ENCODE measurements around the gene NOM1. TPM values are rescaled to one million over a fixed set of nuclear protein-coding genes. Genes with fewer than 3 reads are reported as not detected.

Gene NOM1
- total and polyA plus RNA-seq, 2 experiments from 2014 or later, result 9.0 to 9.7 TPM

DNA sequence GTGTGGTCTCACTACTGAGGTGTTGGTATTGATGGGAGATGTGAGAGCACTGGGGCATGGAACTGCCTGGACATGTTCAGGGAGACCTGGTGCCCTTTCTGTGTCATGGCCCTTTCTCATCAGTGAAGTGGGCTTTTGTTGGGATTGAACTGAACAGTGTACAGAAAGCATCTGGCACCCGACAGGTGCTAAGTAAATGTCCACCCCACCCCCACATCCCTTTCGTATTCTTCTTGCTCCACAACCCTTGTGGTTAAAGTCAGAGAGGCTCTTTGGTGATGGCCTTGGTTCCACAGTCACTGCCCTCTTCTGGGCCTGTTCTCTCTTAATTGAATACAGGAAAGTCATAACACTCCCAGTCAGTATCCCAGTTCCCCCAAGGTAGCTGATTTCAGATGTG lies 5.4 kb downstream of the NOM1 start:
- H3K4me3 ChIP-seq, result no peak overlapping the region
- no peak overlapping the region for H3K27ac ChIP-seq
- no peaks in the 10 kb centered on the region for H3K9me2 ChIP-seq (replicated peaks; ENCODE audit: insufficient read depth)
- peaks cover 6% of the 10 kb centered on the region for H4K20me1 ChIP-seq (ENCODE audit: insufficient read depth, poor library complexity, severe bottlenecking)
- TF ChIP-seq EZH2phosphoT487 (IDR thresholded peaks at IDR 0.05; ENCODE audit: low read depth, severe bottlenecking, unreplicated experiment) (no peak), EZH2 (IDR thresholded peaks at IDR 0.05; ENCODE audit: borderline replicate concordance) (no peak)
- TF ChIP-seq, protein P1, sequence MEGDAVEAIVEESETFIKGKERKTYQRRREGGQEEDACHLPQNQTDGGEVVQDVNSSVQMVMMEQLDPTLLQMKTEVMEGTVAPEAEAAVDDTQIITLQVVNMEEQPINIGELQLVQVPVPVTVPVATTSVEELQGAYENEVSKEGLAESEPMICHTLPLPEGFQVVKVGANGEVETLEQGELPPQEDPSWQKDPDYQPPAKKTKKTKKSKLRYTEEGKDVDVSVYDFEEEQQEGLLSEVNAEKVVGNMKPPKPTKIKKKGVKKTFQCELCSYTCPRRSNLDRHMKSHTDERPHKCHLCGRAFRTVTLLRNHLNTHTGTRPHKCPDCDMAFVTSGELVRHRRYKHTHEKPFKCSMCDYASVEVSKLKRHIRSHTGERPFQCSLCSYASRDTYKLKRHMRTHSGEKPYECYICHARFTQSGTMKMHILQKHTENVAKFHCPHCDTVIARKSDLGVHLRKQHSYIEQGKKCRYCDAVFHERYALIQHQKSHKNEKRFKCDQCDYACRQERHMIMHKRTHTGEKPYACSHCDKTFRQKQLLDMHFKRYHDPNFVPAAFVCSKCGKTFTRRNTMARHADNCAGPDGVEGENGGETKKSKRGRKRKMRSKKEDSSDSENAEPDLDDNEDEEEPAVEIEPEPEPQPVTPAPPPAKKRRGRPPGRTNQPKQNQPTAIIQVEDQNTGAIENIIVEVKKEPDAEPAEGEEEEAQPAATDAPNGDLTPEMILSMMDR (IDR thresholded peaks at IDR 0.05; ENCODE audit: poor library complexity), result no peak
- no peak for DNase-seq (ENCODE audit: low spot score)
- no peaks in the 10 kb centered on the region for H3K9me3 ChIP-seq (ENCODE audit: low read depth)
- H3K27me3 ChIP-seq, result no peaks in the 10 kb centered on the region
- WGBS (ENCODE audit: low lambda C conversion rate, missing lambda C conversion rate), result 88% methylated on average over 2 of the region's 2 CpGs
- H3K4me1 ChIP-seq (ENCODE audit: insufficient read depth), result peaks cover 11% of the 10 kb centered on the region
- no peak overlapping the region for H2AFZ ChIP-seq
- H3K4me2 ChIP-seq, result no peak overlapping the region
- H3K36me3 ChIP-seq (replicated peaks; ENCODE audit: insufficient read depth, low read depth), result no peaks in the 10 kb centered on the region
- H3K79me2 ChIP-seq, result peaks cover 44% of the 10 kb centered on the region

- Histone ChIP-seq H3K4me2 (no peak overlapping the region), H3K4me1 (ENCODE audit: insufficient read depth) (peaks cover 3% of the 10 kb centered on the region), H3K9me3 (ENCODE audit: low read depth) (no peaks in the 10 kb centered on the region), H3K4me3 (no peak overlapping the region), H3K36me3 (replicated peaks; ENCODE audit: insufficient read depth, low read depth) (no peaks in the 10 kb centered on the region), H3K79me2 (peaks cover 26% of the 10 kb centered on the region), H3K27me3 (no peaks in the 10 kb centered on the region), H4K20me1 (ENCODE audit: insufficient read depth, poor library complexity, severe bottlenecking) (peaks cover 2% of the 10 kb centered on the region), H3K9me2 (replicated peaks; ENCODE audit: insufficient read depth) (no peaks in the 10 kb centered on the region), H3K27ac (no peak overlapping the region), H2AFZ (no peak overlapping the region)
- whole genome bisulfite sequencing (ENCODE audit: low lambda C conversion rate, missing lambda C conversion rate), result 100% methylated on average over 2 of the region's 2 CpGs
- no peak for DNase-seq (ENCODE audit: low spot score)
- TF ChIP-seq EZH2 (IDR thresholded peaks at IDR 0.05; ENCODE audit: borderline replicate concordance), result no peak
- TF ChIP-seq, protein P1 (IDR thresholded peaks at IDR 0.05; ENCODE audit: poor library complexity), result no peak
- no peak for TF ChIP-seq EZH2phosphoT487 (IDR thresholded peaks at IDR 0.05; ENCODE audit: low read depth, severe bottlenecking, unreplicated experiment)
Measured at GRCh38 chr7:156956727-156957126, 7.2 kb downstream of the NOM1 start.

DNA sequence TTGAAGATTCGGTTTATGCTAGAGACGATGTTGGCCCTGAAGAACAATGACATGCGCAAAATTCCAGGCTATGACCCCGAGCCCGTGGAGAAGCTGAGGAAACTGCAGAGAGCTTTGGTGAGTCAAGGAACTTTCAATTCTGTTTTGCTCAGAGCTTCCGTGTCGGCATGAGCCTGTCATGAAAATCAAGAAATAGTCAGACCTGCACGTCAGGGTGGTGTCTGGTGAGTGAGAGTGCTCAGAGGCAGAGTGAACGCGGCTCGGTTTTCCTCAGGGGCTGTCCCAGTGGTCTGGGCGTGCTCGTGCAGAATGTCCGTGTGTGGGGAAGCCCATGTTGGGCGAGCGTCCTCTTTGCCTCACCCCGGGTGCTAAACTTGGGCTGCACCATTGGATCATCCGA lies 12.6 kb downstream of the NOM1 start:
- TF ChIP-seq, protein P1 (IDR thresholded peaks at IDR 0.05; ENCODE audit: poor library complexity), result no peak
- TF ChIP-seq EZH2 (IDR thresholded peaks at IDR 0.05; ENCODE audit: borderline replicate concordance) (no peak), EZH2phosphoT487 (IDR thresholded peaks at IDR 0.05; ENCODE audit: low read depth, severe bottlenecking, unreplicated experiment) (no peak)
- H3K27me3 ChIP-seq, result no peaks in the 10 kb centered on the region
- H3K4me1 ChIP-seq (ENCODE audit: insufficient read depth), result no peaks in the 10 kb centered on the region
- no peak overlapping the region for H3K4me2 ChIP-seq
- H2AFZ ChIP-seq, result no peak overlapping the region
- WGBS (ENCODE audit: low lambda C conversion rate, missing lambda C conversion rate), result 96% methylated on average over 17 of the region's 18 CpGs
- H3K36me3 ChIP-seq (replicated peaks; ENCODE audit: insufficient read depth, low read depth), result no peaks in the 10 kb centered on the region
- no peaks in the 10 kb centered on the region for H3K79me2 ChIP-seq
- no peak for DNase-seq (ENCODE audit: low spot score)
- no peak overlapping the region for H3K27ac ChIP-seq
- H3K9me2 ChIP-seq (replicated peaks; ENCODE audit: insufficient read depth), result no peaks in the 10 kb centered on the region
- no peaks in the 10 kb centered on the region for H3K9me3 ChIP-seq (ENCODE audit: low read depth)
- H3K4me3 ChIP-seq, result no peak overlapping the region
- H4K20me1 ChIP-seq (ENCODE audit: insufficient read depth, poor library complexity, severe bottlenecking), result no peaks in the 10 kb centered on the region

DNA sequence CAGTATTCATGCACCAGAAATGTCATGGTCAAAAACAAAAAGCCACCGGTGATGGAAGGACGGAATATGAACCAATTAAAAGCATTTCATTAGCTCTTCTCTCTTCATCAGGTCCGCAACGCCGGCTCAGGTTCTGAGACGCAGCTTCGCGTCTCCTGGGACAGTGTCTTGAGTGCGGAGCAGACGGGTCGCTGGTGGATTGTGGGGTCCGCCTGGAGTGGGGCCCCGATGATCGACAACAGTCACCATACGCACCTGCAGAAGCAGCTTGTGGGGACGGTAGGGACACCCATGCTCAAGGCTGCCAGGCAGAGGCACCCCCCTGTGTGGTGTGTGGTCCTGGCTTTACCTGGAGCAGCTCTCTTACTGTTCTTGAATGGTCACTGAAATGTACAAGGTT lies 13.4 kb downstream of the NOM1 start:
- Histone ChIP-seq H3K9me2 (replicated peaks; ENCODE audit: insufficient read depth) (no peaks in the 10 kb centered on the region), H3K79me2 (no peaks in the 10 kb centered on the region), H4K20me1 (ENCODE audit: insufficient read depth, poor library complexity, severe bottlenecking) (no peaks in the 10 kb centered on the region), H3K36me3 (replicated peaks; ENCODE audit: insufficient read depth, low read depth) (no peaks in the 10 kb centered on the region), H3K27ac (no peak overlapping the region), H3K4me1 (ENCODE audit: insufficient read depth) (no peaks in the 10 kb centered on the region), H3K9me3 (ENCODE audit: low read depth) (no peaks in the 10 kb centered on the region), H3K4me3 (no peak overlapping the region), H3K27me3 (no peaks in the 10 kb centered on the region), H3K4me2 (no peak overlapping the region), H2AFZ (no peak overlapping the region)
- DNase-seq (ENCODE audit: low spot score), result no peak
- WGBS (ENCODE audit: low lambda C conversion rate, missing lambda C conversion rate), result 96% methylated on average over 16 of the region's 16 CpGs
- TF ChIP-seq, protein P1 (IDR thresholded peaks at IDR 0.05; ENCODE audit: poor library complexity), result no peak

Data from hepatocyte (in vitro differentiated cells).